OCI-LY7 (cell line): ENCODE results near the gene NFATC2.

ENCODE experiments used
- EZH2phosphoT487 ChIP-seq: fragments of 200-600 bp; sonication (generic); IDR thresholded peaks from 2 replicates; pipeline ENCODE4 v1.6.1; 2018; ENCODE audit warnings: low read depth, borderline replicate concordance, mild to moderate bottlenecking, mixed run types, antibody characterized with exemption, low read length, moderate library complexity, mixed read lengths
- TF ChIP-seq, protein P1 (sequence below): fragments of 200-600 bp; sonication (generic); conservative IDR thresholded peaks from 2 replicates; pipeline ENCODE4 v1.5.1; 2014; ENCODE audit warnings: mild to moderate bottlenecking, antibody characterized with exemption, low read length, moderate library complexity, mixed read lengths

GRCh38 chr20:51371720-51372119, 170.8 kb downstream of the NFATC2 start:
- TF ChIP-seq, protein P1, sequence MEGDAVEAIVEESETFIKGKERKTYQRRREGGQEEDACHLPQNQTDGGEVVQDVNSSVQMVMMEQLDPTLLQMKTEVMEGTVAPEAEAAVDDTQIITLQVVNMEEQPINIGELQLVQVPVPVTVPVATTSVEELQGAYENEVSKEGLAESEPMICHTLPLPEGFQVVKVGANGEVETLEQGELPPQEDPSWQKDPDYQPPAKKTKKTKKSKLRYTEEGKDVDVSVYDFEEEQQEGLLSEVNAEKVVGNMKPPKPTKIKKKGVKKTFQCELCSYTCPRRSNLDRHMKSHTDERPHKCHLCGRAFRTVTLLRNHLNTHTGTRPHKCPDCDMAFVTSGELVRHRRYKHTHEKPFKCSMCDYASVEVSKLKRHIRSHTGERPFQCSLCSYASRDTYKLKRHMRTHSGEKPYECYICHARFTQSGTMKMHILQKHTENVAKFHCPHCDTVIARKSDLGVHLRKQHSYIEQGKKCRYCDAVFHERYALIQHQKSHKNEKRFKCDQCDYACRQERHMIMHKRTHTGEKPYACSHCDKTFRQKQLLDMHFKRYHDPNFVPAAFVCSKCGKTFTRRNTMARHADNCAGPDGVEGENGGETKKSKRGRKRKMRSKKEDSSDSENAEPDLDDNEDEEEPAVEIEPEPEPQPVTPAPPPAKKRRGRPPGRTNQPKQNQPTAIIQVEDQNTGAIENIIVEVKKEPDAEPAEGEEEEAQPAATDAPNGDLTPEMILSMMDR: no peak
- TF ChIP-seq EZH2phosphoT487: no peak
